ENCODE results near the gene OGDH.

OGDH gene

GRCh38 chr7:44638611-44639557 lies 32.5 kb downstream of the OGDH start:
- peak; percentile 79 for DNase-seq

- DNase-seq = no peak
These were observed 33.4 kb downstream of the OGDH start for GRCh38 chr7:44639671-44640321.

DNA sequence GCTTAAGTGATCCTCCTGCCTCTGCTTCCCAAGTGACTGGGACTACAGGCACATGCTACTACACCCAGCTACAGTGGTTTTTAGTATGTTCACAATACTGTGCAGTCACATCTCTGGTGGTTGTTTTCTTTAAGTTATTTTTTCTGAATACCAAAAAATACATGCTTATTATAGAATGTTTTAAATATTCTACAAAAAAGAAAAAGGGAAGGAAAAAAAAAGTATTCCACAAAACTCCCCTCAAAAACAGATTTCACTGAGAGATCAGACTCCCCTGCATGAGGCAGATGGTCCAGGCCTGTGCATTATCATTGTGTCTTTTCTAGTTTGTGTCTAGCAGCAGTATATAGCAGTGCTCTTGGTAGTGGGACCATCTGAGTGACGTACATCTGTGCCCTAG lies 36.8 kb downstream of the OGDH start:
- DNase-seq = no peak

GRCh38 chr7:44645254-44645653 lies 38.8 kb downstream of the OGDH start:
- DNase-seq = no peak

GRCh38 chr7:44645696-44646095 lies 39.3 kb downstream of the OGDH start:
- no peak for DNase-seq

DNA sequence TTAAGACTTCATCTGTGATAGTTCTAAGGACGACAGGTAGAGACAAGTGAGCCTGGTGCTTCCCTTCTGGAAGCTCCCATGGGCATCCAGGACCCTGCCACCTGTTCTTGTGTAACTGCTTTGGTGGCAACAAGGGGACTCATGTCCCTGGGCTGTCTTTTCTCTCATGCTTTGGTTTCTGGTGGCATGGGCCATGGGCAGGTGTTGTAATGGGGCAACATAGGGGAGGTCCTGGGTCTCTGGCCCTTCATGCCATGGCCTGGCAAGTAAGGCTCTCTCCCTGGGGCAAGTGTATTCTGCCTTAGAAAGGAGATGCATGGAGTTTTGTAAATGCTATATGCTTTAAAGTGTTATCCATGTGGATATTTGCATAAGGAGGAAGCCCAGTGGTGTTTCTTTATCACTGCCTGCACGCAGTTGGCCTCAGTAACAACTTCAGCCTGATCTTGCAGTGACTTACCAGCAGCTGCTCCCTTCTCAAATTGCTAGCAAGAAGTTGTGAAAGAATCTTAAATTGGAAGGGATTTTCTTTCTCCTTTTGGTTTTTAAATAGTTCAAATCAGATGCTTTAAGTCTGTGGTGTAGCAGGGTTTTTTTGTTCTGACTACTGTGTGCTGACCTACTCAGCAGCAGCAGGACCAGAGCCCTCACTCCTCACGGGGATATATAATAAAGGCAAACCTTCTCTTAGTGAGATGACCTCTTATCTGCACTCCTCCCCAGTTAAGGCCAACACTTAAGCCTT lies 39.9 kb downstream of the OGDH start:
- DNase-seq = no peak

DNA sequence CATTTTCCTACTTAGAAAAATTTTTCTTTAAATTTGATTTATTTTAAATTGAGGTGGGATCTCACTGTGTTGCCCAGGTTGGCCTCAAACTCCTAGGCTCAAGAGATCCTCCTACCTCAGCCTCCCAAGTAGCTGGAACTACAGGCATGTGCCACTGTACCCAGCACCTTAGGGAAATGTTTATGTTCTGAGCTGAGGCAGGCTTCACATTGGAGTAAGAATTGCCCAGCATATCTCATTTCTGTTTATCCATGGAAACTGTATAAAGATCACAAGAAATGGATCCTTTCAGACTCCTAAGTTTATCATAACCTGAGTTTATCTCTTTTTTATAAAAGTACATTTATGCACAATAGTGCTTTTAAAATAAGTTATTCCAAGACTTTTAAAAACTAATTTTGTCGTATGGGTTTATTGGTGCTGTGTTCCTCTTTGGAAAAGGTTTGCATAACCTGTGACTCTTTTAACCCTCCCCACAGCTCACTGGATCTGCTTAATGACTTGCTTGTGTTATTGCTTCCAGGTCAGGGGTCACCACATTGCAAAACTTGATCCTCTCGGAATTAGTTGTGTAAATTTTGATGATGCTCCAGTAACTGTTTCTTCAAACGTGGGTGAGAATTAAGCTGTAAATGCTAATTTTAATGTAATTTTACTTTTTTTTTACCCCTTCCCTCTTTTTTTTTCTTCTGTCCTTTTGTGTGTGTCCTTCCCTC lies 40.7 kb downstream of the OGDH start:
- DNase-seq = no peak

DNA sequence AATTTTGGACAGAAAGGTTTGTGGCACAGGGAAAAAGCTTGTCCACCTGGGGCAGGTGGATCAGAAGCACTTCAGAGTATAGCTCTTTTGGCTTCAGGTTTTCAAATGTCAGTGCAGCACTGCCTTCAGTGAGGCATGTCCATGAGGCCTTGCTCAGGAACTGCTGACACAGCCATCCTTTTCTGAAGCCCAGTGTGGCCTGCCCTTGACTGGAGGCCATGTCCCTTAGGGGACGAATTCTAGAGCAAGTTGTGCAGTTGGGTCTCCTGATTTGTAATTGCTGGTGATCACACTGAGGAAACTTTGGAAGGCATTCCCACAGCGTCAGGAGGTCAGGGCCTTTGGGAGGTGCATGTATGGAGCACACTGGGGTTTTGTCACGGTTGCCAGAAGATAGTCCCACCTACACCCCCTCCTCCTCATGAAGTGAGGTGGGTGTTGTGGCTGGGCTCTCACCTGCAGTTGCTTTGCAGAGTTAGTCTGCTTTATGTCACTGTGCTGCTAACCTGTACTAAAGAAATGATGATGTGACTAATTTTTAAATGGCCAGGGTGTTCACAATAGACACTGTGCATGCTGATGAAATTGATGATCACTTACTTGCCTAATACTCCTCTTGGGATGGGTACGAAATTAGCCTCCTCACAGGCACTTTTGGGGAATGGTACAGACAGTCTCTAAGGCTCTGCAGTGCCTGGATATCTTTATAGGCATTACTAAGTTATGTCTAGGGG lies 41.7 kb downstream of the OGDH start:
- no peak for DNase-seq

DNA sequence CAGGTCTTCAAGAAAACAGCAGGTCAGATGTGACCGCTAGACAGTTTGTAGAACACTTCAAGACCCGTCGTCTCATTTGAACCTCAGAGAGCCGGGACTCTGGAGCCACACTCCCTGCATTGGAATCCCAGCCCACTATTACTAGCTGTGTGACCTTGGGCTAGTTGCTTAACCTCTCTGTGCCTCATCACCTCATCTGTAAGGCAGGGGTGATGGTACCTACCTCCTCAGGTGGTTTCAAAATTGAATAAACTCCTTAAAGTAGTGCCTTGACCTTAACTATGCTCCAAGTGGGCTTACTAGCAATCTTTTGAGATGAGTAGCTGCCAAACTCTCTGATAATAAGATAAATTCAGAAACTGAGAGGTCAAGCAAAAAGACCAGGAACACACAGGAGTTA lies 43.8 kb downstream of the OGDH start:
- no peak for DNase-seq

GRCh38 chr7:44650772-44651171 lies 44.3 kb downstream of the OGDH start:
- DNase-seq = no peak

DNA sequence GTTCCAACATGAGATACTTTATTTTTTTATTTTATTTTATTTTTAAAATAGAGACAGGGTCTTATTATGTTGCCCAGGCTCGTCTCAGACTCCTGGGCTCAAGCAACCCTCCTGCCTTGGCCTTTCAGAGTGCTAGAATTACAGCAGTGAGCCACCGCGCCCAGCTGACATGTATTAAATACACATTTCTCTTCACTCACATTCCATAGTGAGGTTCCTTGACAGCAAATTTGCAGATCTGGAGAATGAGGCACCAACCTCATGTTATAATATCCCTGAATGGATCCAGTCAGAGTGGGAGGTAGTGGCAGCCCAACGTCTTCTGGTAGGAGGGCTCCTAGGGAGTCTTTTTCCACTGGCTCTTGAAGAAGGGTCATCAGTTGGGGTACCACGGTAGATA lies 46.1 kb downstream of the OGDH start:
- no peak for DNase-seq

GRCh38 chr7:44654255-44654796 lies 47.9 kb downstream of the OGDH start:
- DNase-seq = no peak

GRCh38 chr7:44655341-44655740 lies 48.9 kb downstream of the OGDH start:
- DNase-seq = no peak

DNA sequence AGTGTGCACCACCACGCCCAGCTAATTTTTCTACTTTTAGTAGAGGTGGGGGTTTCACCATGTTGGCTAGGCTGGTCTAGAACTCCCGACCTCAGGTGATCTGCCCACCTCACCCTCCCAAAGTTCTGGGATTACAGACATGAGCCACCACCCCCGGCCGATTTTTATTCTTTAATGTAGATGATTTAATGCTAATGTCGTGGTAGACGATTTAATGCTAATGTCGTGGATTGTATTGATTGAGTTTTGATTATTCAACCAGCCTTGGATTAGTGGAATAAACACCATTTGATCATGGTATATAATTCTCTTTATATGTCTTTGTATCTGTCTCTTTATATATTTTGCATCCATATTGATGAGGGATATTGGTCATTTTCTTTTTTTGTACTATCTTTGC lies 52.6 kb downstream of the OGDH start:
- DNase-seq = no peak

DNA sequence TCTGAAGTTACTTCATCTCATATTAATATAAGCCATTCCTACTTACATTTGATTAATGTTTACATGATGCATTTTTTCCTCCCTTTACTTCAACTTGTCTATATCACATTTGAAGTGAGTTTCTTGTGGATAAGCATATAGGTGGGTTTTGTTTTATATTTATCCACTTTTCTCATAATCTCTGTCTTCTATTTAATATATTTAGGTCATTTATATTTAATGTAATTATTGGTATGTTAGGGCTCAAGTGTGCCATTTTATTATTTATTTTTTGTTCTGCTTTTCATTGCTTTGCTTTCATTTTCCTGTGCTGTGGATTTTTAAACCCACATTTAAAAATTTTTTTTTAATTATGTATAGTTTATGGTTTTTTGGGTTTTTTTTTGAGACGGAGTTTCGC lies 54.8 kb downstream of the OGDH start:
- no peak for DNase-seq

DNA sequence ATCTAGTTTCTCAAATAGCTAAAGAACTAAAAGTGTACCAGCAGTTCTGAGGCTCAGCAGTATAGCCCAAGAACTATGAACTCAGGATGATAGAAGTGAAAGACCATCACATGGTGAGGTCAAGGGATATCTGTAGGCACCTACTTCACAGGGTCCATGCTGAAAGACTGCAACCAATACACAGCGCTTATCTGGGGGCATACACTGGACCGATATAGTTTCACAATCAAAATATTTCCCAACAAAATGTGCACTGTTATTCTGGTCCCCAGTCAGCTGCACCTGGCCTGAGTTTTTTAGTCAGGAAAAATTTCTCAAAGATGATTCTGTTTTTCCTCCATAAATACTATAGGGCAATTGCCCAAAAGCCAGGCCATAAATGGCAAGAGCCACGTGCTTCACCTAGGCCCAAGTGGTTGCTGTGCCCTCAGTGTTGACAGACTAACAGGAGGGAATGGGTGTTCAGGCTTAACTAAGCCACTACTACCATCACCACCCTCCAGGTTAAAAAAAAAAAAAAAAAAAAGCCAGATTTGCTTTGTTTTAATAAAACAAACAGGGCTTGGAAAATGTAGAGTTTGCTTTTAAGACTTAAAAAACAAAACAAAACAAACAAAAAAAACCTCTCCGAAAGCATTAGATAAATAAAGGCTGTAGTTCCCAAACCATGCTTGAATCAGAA lies 58.5 kb downstream of the OGDH start:
- DNase-seq = no peak

- no peak for DNase-seq
These were observed 59.2 kb downstream of the OGDH start for GRCh38 chr7:44665531-44666213.

DNA sequence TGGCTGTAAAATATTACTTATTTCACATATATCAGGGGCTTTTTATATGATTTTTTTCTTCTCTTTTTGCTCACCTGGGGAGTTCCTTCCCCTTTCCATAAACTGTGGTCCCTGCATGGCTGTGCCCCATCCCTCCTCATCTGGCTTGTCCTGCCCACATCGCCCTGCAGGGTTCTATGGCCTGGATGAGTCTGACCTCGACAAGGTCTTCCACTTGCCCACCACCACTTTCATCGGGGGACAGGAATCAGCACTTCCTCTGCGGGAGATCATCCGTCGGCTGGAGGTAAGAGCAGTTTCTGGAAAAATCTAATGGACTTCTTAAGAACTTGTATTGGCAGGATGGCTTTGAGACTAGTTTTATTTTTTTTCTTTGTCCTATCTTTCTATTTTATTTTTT lies 60.1 kb downstream of the OGDH start:
- no peak for DNase-seq

DNA sequence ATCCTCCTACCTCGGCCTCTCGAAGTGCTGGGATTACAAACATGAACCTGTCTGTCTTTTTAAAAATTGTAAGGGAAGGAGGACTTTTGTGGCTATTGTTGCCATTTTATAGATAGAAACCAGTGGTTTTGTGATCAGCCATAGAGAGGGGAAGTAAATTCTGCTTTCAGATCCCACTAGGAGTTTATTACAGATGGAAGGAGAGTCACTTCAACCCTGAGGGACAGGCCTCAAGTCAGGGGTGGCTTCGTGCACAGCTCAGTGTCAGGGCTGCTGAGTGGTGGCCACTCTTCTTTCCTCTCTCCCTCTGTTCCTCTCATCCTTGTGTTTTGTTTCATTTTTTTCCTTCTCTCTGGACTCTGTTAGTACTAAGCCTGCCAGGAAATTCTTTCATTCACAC lies 60.8 kb downstream of the OGDH start:
- DNase-seq = no peak

- no peak for DNase-seq
These were observed 64.6 kb downstream of the OGDH start for GRCh38 chr7:44671069-44671468.

- DNase-seq = no peak
These were observed 66.9 kb downstream of the OGDH start for GRCh38 chr7:44673324-44673723.
